Measurements from ENCODE around the gene SMARCAD1.
"Not testable (repeated sequence)": the region's sequence is repeated elsewhere in the genome, so short reads cannot be mapped to it uniquely, and the experiment has no call there.

The SMARCAD1 gene

GRCh38 chr4:94304365-94304971 lies 96.8 kb downstream of the SMARCAD1 start:
- DNase-seq: peak; percentile 18

DNA sequence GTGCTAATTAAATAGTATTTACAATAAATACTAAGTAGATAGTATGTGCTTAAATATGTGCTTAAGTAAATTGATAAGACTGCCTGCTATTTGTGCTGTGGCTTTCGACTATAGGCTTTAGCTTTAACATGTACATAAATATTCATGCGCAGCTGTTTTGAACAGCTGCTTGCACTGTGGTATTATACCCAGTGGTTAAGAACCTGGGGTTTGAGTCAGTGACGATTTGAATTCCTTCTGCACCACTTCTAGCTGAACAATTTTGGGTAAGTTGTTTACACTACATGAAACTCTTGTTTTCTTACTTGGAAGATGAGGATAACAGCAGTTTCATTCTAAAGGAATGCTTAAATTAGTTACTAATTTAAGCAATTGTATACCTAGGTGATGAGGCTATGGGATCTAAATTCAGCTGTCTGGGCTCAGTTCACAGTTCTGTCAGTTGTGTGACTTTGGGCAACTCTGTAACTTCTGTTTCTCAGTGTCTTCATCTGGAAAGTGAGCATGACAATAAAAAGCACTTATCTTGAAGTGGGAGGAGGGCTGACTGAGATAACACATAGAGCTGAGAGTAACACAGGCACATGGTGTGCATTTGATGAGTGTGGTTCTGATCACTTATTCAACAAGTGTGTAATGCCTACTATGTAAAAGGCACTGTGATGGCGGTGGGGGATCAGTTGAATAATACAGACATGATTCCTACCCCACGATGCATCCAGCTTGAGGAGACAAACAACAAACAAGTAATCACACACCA lies 98.0 kb downstream of the SMARCAD1 start:
- no peak for DNase-seq

GRCh38 chr4:94306713-94307112 lies 99.0 kb downstream of the SMARCAD1 start:
- DNase-seq: no peak

DNA sequence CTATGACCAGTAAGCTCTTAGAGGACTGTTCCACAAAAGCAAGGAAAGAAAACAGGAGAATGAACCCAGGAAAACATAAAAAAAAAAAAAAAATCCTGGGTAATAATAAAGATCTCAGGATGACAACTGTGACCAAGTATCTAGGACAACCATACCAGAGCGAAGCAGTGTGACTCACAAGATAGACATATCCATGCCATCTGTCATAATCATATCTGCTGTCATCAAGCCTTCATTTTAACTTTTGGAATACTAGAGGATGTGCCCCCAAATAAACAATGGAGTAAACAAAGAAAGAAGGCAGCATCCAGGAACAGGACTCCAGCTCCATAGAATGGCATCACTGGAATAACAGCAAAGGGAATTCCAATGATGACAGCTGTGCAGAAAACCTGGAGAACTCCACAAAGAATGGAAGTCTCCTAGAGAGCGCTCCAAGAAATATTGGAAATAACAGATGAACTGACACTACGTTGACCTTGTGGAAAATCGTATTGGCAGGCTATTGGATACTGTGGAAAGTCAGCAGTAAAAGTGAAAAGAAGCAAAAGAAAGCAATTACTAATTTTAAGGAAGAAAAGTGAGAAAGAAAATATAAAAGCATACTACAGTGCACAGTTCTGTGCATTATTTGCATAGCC lies 99.7 kb downstream of the SMARCAD1 start:
- no peak for DNase-seq

DNA sequence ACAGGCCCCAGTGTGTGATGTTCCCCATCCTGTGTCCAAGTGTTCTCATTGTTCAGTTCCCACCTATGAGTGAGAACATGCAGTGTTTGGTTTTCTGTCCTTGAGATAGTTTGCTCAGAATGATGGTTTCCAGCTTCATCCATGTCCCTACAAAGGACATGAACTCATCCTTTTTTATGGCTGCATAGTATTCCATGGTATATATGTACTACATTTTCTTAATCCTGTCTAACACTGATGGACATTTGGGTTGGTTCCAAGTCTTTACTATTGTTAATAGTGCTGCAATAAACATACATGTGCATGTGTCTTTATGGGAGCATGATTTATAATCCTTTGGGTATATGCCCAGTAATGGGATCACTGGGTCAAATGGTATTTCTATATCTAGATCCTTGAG lies 112.3 kb downstream of the SMARCAD1 start:
- DNase-seq: not testable (repeated sequence)

- DNase-seq: no peak
Measured at GRCh38 chr4:94325835-94326234, 118.2 kb downstream of the SMARCAD1 start.

- no peak for DNase-seq
Measured at GRCh38 chr4:94329933-94330332, 122.3 kb downstream of the SMARCAD1 start.

DNA sequence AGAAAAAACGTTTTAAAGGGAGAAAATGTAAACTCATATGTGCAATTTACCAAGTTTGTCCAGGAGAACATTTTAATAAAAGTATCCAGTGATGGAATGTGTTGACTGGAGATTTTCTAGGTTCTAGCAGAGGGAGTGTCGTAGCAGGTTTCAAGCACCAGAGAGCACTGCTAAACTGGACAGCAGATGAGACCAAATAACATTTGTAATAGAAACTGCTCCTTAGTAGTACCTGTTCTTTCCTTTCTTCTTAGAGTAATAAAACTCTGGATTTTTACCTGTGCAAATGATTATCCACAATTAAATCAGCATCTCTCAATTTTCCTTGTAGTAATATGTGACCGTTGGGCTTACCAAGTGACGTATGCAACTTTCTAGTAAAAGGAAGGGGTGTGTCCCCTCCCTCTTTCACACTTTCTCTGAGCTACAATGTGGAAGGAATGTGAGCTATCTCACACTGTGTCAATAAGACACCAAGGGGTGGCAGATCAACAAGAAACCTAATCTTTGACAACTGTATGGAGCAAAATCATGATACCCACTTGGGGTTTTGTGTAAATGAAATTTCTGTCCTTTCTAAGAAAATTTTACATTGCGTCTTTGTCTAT lies 125.4 kb downstream of the SMARCAD1 start:
- DNase-seq: no peak

DNA sequence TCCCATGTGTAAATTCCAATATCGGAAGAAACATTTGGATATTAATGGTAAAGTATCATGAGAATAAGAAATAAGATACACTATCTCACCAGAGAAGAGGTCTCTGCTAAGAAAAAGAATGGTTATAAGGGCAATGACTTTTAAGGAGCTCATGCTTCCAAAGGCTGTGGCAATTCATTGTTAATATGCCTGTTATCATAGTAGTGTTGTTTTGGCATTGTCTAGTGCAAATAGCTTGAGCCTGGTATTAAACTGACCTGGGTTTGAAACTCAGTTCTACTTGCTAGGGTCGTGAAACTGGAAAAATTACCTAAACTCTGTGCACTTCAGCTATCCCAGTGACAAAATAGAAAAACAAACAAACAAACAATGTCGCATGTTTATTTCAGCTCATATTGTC lies 126.2 kb downstream of the SMARCAD1 start:
- no peak for DNase-seq

DNA sequence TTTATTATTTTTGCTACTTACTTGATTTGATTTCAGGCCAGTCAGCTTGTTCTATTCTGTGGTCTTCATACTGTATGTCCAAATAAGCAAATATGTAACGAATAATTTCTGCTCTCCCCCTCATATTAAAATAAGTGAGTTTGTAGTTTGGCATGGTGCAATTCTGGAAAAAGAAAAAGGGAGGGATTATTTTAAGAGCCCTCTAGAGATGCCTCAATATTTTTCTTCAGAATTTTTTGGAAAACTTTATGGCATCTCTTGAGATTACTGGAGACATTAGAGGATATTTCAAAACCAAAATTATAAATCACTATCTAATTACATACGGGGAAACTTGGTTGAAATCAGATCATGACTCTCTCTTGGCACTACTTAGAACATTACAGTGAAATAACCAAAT lies 126.8 kb downstream of the SMARCAD1 start:
- DNase-seq: no peak

DNA sequence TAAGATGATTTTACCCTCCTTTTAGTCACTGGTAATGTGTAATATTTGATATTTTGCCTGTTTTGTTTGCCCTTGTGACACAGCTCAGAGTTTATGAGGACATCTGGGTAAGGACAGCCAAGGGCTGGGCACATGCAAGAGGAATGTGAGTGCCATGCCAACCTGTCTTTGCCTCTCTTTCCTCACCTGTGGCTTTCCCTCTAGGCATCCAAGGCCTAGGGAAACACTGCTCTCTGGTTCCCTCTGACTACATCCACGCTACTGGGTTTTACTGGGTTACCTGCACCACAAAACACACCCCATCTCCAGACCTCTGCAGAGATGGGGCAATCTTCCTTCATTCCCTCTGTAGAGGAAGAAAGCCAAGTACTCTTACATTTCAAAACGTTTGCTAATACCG lies 127.3 kb downstream of the SMARCAD1 start:
- no peak for DNase-seq

DNA sequence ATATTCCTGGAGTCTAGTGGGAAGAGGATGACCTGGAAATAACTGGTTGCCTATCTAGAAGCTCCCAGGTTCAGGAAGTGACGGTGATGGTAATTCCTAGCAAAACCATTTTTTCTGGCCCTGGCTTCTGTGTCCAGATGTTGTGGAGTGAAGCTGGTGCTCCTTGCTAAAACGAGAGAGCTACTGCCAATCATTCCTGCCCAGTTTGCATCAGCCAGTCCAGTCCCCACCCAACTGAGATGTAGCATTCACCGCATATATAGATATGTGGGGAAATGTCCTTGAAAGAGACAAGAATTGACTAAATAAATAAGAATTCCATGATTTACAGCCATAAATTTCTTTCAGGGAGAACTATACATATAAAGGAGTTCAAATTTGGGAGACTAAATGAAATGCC lies 128.6 kb downstream of the SMARCAD1 start:
- DNase-seq: no peak

- DNase-seq: not testable (repeated sequence)
Measured at GRCh38 chr4:94336791-94337190, 129.1 kb downstream of the SMARCAD1 start.

DNA sequence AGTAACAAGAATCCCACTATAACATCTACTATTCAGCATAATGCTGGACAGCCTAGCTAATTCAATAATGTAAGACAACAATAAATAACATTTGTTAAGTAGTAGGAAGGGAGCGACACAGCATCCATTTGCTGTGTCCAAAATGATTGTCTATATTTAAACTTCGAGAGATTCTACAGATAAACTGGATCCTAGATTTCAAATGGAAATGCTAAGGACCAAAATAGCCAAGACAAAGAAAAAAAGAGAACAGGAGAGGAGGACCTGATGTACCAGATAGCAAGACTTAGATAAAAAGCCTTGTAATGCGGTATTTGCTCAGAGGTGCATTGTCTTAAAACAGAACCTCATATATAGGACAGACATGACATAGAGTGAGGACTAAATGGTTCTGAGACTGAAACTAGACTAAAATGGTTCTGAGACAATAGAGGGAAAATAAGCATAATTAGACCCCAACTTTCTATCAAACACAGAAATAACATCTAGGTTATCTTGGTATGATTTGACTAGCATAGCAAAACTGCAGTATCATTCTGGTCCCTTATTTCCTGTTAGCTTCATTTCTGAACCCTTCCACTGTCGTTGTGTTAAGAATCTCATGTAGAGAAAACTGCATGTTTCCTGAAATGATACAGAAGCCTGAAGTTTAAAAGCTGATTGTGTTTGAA lies 131.2 kb downstream of the SMARCAD1 start:
- DNase-seq: no peak

GRCh38 chr4:94339779-94340178 lies 132.1 kb downstream of the SMARCAD1 start:
- peak; percentile 78 for DNase-seq
